ENCODE measurements around the gene MECP2.

GRCh38 chrX:154017766-154018517, 79.6 kb downstream of the MECP2 start:
- TF ChIP-seq POLR2AphosphoS5 (IDR thresholded peaks at IDR 0.05; ENCODE audit: borderline replicate concordance, low read depth, low read length) (no peak), EZH2 (IDR thresholded peaks at IDR 0.05) (no peak)

All from SK-N-MC (cell line).